H1 (cell line): ENCODE measurements around the gene ZNRF2. TPM values are rescaled to one million over a fixed set of nuclear protein-coding genes. Genes with fewer than 3 reads are reported as not detected.

Experiments
- ASH2L ChIP-seq: fragments of 200-600, 300-600 bp; sonication (generic); IDR thresholded peaks from one replicate; pipeline ENCODE4 v1.7.1; 2017; ENCODE audit warnings: low read length
- ATF2 ChIP-seq: IDR thresholded peaks from 2 replicates; pipeline ENCODE4 v1.6.1; 2012; ENCODE audit warnings: low read length, inconsistent platforms
- BCL11A ChIP-seq, 2 experiments: IDR thresholded peaks; one replicate each; pipeline ENCODE4 v1.6.1; 2011; ENCODE audit warnings: low read depth in 2 of 2, low read length in 2 of 2, mild to moderate bottlenecking in 2 of 2
- BRCA1 ChIP-seq: IDR thresholded peaks from 2 replicates; pipeline ENCODE4 v1.6.1; 2012; ENCODE audit warnings: low read depth, low read length, improper control_type of control experiment
- CBX5 ChIP-seq: fragments of 300-800, 300-1000 bp; sonication (generic); IDR thresholded peaks from 2 replicates; pipeline ENCODE4 v1.7.1; 2016; ENCODE audit warnings: antibody characterized with exemption, low read length, low read depth
- CBX8 ChIP-seq: fragments of 300-800, 300-1000 bp; sonication (generic); IDR thresholded peaks from 2 replicates; pipeline ENCODE4 v1.7.1; 2016; ENCODE audit warnings: low read depth, low read length, borderline replicate concordance
- CEBPB ChIP-seq: IDR thresholded peaks from 2 replicates; pipeline ENCODE4 v1.6.1; 2012; ENCODE audit warnings: low read depth, low read length
- E2F6 ChIP-seq: IDR thresholded peaks from 2 replicates; pipeline ENCODE4 v1.6.1; 2012; ENCODE audit warnings: inconsistent platforms
- EZH2 ChIP-seq: fragments of 200-600 bp; sonication (generic); IDR thresholded peaks from 2 replicates; pipeline ENCODE4 v1.7.1; 2012; ENCODE audit warnings: low read depth, mild to moderate bottlenecking, moderate library complexity, low read length, inconsistent platforms; ENCODE audit not compliant: severe bottlenecking
- GTF2F1 ChIP-seq: IDR thresholded peaks from 2 replicates; pipeline ENCODE4 v1.6.1; 2012; ENCODE audit warnings: low read depth, low read length, improper control_type of control experiment, borderline replicate concordance
- HDAC2 ChIP-seq, 2 experiments: fragments of 300-600 bp in 1 of 2; sonication (generic) in 1 of 2; IDR thresholded peaks; 2 replicates each; pipeline ENCODE4 v1.6.1; 2011 to 2012; ENCODE audit warnings: low read depth in 2 of 2, low read length in 2 of 2, mild to moderate bottlenecking in 2 of 2, moderate library complexity in 2 of 2, borderline replicate concordance in 1 of 2, inconsistent platforms in 1 of 2
- NRF1 ChIP-seq: IDR thresholded peaks from 2 replicates; pipeline ENCODE4 v1.6.1; 2011; ENCODE audit warnings: mild to moderate bottlenecking, low read depth, low read length, improper control_type of control experiment
- PHF8 ChIP-seq: fragments of 200-600 bp; sonication (generic); conservative IDR thresholded peaks from 2 replicates; pipeline ENCODE4 v1.7.1; 2012; ENCODE audit warnings: low read depth, mild to moderate bottlenecking, inconsistent platforms, low read length, moderate library complexity
- RBBP5 ChIP-seq: IDR thresholded peaks from 2 replicates; pipeline ENCODE4 v1.7.1; 2012; ENCODE audit warnings: low read depth, mild to moderate bottlenecking, inconsistent platforms, low read length, moderate library complexity, borderline replicate concordance
- RNF2 ChIP-seq: fragments of 200-900, 300-1000 bp; sonication (generic); IDR thresholded peaks from 2 replicates; pipeline ENCODE4 v1.7.1; 2016; ENCODE audit warnings: borderline replicate concordance, low read depth, mild to moderate bottlenecking, antibody characterized with exemption, low read length; ENCODE audit not compliant: poor library complexity, severe bottlenecking; ENCODE audit errors: missing control alignments
- SIN3A ChIP-seq, 2 experiments: IDR thresholded peaks in 1 of 2; conservative IDR thresholded peaks in 1 of 2; 2 replicates each; pipeline ENCODE4 v1.6.1; 2011 to 2012; ENCODE audit warnings: low read length in 2 of 2, improper control_type of control experiment in 1 of 2, low read depth in 1 of 2, mild to moderate bottlenecking in 1 of 2
- SP1 ChIP-seq: IDR thresholded peaks from 2 replicates; pipeline ENCODE4 v1.6.1; 2011; ENCODE audit warnings: low read depth, low read length
- TAF7 ChIP-seq: optimal IDR thresholded peaks from 2 replicates; pipeline ENCODE3; 2011; ENCODE audit warnings: low read depth, mild to moderate bottlenecking, inconsistent platforms, low read length, moderate library complexity, borderline replicate concordance
- TBP ChIP-seq: IDR thresholded peaks from 2 replicates; pipeline ENCODE4 v1.6.1; 2011; ENCODE audit warnings: low read depth, low read length, improper control_type of control experiment
- TEAD4 ChIP-seq: IDR thresholded peaks from 2 replicates; pipeline ENCODE4 v1.6.1; 2012; ENCODE audit warnings: low read depth, low read length, inconsistent platforms, mixed read lengths
- YY1 ChIP-seq: IDR thresholded peaks from 2 replicates; pipeline ENCODE4 v1.6.1; 2011; ENCODE audit warnings: low read depth, mild to moderate bottlenecking, low read length
- polyA plus RNA-seq, 7 experiments: library from polyadenylated mRNA; depleted of rRNA in 3 of 7; stranded (reverse) in 5 of 7; unstranded in 2 of 7; fragments of >200 nt in 5 of 7; fragments of 200-250 nt in 2 of 7; gene quantifications; 1 replicate in 5 of 7; 2 replicates in 1 of 7; 4 replicates in 1 of 7; pipeline versions ENCODE4 v1.2.1 to v1.2.3, GENCODE V29; 2011 to 2013; ENCODE audit warnings: missing spikeins in 2 of 7, mixed read lengths in 2 of 7
- total RNA-seq: library from RNA; stranded (reverse); fragmentation: NEBNext Ultra II Directional; extraction: Animal tissue kit (Norgen Biotek cat#: 25700); gene quantifications from 2 replicates; pipeline ENCODE4 v1.2.1, GENCODE V29; 2021

ZNRF2 gene
- total and polyA plus RNA-seq, 2 of the 8 experiments (the other 6 are each of a cell fraction or from before 2014, with no cell fraction given), result 2.9 to 16.2 TPM

GRCh38 chr7:30284298-30285066 lies at the start of gene ZNRF2 (continued):
- TF ChIP-seq ATF2, result no peak
- TF ChIP-seq RNF2, result no peak
- TF ChIP-seq CBX5, result no peak
- peak; percentile 52; the same call in 1 of the 2 replicates for TF ChIP-seq PHF8
- TF ChIP-seq TBP, result no peak
- no peak for TF ChIP-seq TAF7
- peak; percentile 94 for TF ChIP-seq ASH2L
- TF ChIP-seq CEBPB, result no peak
- TF ChIP-seq SP1, result peak; percentile 12; the same call in 1 of the 2 replicates
- no peak for TF ChIP-seq SIN3A (conservative IDR thresholded peaks at IDR 0.05 in 1 of 2, IDR thresholded peaks at IDR 0.05 in 1 of 2; ENCODE audit: low read depth in 1 of 2, low read length in 2 of 2)
- peak; percentile 54 to 59; a peak in 2 of 4 replicates for TF ChIP-seq HDAC2 (IDR thresholded peaks at IDR 0.05; ENCODE audit: borderline replicate concordance in 1 of 2, low read depth in 2 of 2, low read length in 2 of 2)
- TF ChIP-seq EZH2, result no peak
- TF ChIP-seq RBBP5, result peak; percentile 92; the same call in 1 of the 2 replicates
- TF ChIP-seq TEAD4, result no peak
- TF ChIP-seq CBX8, result no peak
- TF ChIP-seq GTF2F1, result no peak
- TF ChIP-seq YY1, result no peak; the same call in 1 of the 2 replicates
- TF ChIP-seq NRF1, result 0 out of 2 replicates have a peak, but pooled peaks have one; percentile 13
- TF ChIP-seq BRCA1, result no peak
- no peak for TF ChIP-seq BCL11A (IDR thresholded peaks at IDR 0.05; ENCODE audit: low read depth in 2 of 2, low read length in 2 of 2)
- peak; percentile 97 for TF ChIP-seq E2F6
